ENCODE data around the gene PCDH9. TPM values are rescaled to one million over a fixed set of nuclear protein-coding genes. Genes with fewer than 3 reads are reported as not detected.

The PCDH9 gene
- total RNA-seq, 1 donor from 2014 or later: 5.1 TPM

GRCh38 chr13:66359910-66360552 lies 870.1 kb downstream of the PCDH9 start:
- DNase-seq (no peak), ATAC-seq (no peak)
- H3K4me3 ChIP-seq: no peak overlapping the region
- H3K4me1 ChIP-seq: no peaks in the 10 kb centered on the region
- no peak for TF ChIP-seq CTCF (IDR thresholded peaks at IDR 0.05)
- H3K9me3 ChIP-seq: no peaks in the 10 kb centered on the region
- no peak overlapping the region for H3K27ac ChIP-seq
- H3K27me3 ChIP-seq: no peaks in the 10 kb centered on the region
- H3K36me3 ChIP-seq: no peaks in the 10 kb centered on the region
- intact Hi-C loops (cut with DNase I): no loop called here

GRCh38 chr13:66359393-66359792 lies 870.7 kb downstream of the PCDH9 start:
- no peak for DNase-seq
- no peak overlapping the region for H3K27ac ChIP-seq
- no peaks in the 10 kb centered on the region for H3K9me3 ChIP-seq
- no peak for TF ChIP-seq CTCF (IDR thresholded peaks at IDR 0.05)
- H3K4me1 ChIP-seq: no peaks in the 10 kb centered on the region
- no peaks in the 10 kb centered on the region for H3K27me3 ChIP-seq
- intact Hi-C loops (cut with DNase I): no loop called here
- no peak for ATAC-seq
- H3K36me3 ChIP-seq: no peaks in the 10 kb centered on the region
- H3K4me3 ChIP-seq: no peak overlapping the region

GRCh38 chr13:66358564-66358963 lies 871.6 kb downstream of the PCDH9 start:
- Histone ChIP-seq H3K4me3 (no peak overlapping the region), H3K36me3 (no peaks in the 10 kb centered on the region), H3K9me3 (no peaks in the 10 kb centered on the region), H3K4me1 (no peaks in the 10 kb centered on the region), H3K27me3 (no peaks in the 10 kb centered on the region), H3K27ac (no peak overlapping the region)
- intact Hi-C loops (cut with DNase I): no loop called here
- no peak for TF ChIP-seq CTCF (IDR thresholded peaks at IDR 0.05)
- DNase-seq (no peak), ATAC-seq (no peak)

GRCh38 chr13:66357463-66357862 lies 872.7 kb downstream of the PCDH9 start:
- H3K9me3 ChIP-seq: no peaks in the 10 kb centered on the region
- ATAC-seq (no peak), DNase-seq (no peak)
- H3K4me1 ChIP-seq: no peaks in the 10 kb centered on the region
- H3K27me3 ChIP-seq: no peaks in the 10 kb centered on the region
- intact Hi-C loops (cut with DNase I): no loop called here
- H3K36me3 ChIP-seq: no peaks in the 10 kb centered on the region
- TF ChIP-seq CTCF (IDR thresholded peaks at IDR 0.05): no peak
- H3K4me3 ChIP-seq: no peak overlapping the region
- H3K27ac ChIP-seq: no peak overlapping the region

- DNase-seq (no peak), ATAC-seq (no peak)
- H3K27ac ChIP-seq: no peak overlapping the region
- no peaks in the 10 kb centered on the region for H3K27me3 ChIP-seq
- no peaks in the 10 kb centered on the region for H3K36me3 ChIP-seq
- no peaks in the 10 kb centered on the region for H3K4me1 ChIP-seq
- no peak overlapping the region for H3K4me3 ChIP-seq
- H3K9me3 ChIP-seq: no peaks in the 10 kb centered on the region
- no peak for TF ChIP-seq CTCF (IDR thresholded peaks at IDR 0.05)
- intact Hi-C loops (cut with DNase I): no loop called here
These were observed 875.0 kb downstream of the PCDH9 start for GRCh38 chr13:66354879-66355751.
